Stimulated activated naive CD4-positive, alpha-beta T cell treated with Interleukin-2 at 50 U/mL for 16 hours (primary cell): ENCODE measurements around the gene SPIN2A.
"Not testable (repeated sequence)": the region's sequence is repeated elsewhere in the genome, so short reads cannot be mapped to it uniquely, and the experiment has no call there.

ENCODE experiments used
- DNase-seq: peaks from one replicate; lab custom pipeline; 2025; lab: John Stamatoyannopoulos, UW

The SPIN2A gene

DNA sequence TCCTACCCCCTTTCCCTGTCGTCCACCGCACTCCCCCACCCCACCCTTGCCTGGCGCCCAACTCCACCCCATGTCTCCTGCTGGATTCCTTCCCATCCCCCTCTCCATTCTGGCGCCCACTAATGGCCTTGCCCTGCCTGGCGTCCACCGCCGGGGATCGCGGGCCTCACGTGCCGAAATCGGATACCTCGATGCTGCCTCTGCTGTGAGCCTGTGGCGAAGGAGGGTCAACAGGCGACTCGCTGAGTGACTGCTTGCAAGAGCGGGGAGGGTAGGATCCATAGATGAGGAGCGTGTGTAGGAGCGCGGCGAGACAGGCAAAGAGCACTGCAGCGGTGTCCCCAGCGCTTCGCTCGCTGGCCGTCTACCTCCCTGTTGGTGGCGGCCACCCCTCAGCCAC, at the start of gene SPIN2A:
TSS of gene SPIN2A (minus strand) at position 325 of the 400 bp plus-strand sequence. CDS start 800 bp downstream, outside the sequence.
- DNase-seq: not testable (repeated sequence)

DNA sequence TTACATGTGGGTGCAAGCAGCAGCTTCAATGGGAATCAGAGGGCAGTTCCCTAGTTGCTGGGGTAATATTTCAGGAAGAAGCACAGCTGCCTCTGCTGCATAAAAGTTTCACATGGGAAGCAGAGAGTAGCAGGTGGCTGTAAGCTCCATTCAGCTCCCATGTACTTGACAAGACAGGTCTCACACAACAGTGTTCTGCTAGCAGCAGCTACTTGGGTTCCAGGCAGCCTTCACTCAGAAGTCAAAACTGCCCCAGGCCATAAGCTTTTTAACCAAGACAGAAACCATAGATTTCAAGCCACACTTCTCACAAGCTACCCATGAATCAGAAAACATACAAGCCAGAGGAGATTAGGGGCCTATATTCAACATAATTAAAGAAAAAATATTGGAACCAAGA, 41.4 kb upstream of the SPIN2A start:
- no peak for DNase-seq

DNA sequence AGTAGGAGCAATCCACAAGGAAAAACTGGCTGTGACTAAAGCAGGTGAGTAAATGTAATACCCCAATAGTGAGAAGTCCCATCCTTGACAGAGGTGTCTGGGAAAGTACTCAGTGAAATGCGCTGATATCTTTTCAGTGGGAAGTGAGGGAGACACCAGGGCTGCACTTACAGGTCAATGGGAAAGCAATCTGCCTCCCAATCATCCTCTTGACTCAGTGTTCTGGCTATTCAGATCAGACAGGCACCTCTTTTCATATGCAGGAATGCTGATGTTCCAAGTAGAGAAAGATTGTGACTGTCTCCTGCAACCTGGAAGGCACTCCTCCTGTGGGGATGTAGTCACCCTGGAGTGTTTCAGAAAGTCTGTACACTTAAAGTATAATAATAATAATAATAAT, 39.9 kb upstream of the SPIN2A start:
- no peak for DNase-seq

DNA sequence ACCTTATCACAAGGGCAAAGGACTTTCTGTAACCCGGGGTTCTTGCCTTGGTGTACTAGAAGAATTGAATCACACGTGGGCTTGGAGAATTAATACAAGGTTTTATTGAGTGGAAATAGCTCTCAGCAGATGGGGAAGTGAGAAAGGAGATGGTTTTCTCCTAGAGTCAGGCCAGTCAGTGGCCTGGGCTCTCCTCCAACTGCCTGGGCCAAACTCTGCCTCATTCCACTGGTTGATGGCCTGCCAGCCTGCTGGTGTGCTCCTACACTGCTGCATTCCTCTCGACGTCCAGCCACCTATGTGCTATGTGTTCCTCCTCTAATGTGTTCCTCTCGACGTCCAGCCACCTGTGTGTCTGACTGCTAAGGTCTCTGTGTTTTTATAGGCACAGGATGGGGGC, 35.3 kb upstream of the SPIN2A start:
- DNase-seq: no peak

DNA sequence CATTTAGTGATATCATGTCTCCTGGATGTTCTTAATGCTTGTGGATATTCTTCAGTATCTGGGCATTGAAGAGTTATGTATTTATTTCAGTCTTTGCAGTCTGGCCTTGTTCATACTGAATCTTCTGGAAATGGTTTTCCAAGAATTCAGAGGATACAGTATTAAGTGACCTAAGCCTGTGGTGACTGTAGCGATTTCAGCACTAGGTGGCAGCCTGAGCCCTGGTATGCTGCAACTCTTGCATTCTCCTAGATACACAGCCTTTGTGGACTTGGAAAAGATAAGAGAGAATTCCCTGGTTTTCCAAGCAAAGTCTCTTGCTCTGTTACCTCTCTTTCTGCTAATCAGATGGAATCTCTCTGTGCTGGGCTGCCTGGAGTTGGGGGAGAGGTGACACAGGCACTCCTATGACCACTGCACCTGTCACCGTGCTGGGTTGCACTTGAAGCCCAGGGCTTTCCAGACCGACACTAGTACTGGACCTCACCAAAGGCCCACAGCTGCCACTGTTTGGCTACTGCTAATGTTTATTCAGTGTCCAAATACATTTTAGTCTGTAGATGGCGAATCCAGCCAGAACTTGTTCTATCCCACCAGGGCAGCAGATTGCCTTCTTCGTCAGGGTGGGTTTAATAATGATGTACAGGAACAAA, 19.3 kb upstream of the SPIN2A start:
- DNase-seq: no peak

DNA sequence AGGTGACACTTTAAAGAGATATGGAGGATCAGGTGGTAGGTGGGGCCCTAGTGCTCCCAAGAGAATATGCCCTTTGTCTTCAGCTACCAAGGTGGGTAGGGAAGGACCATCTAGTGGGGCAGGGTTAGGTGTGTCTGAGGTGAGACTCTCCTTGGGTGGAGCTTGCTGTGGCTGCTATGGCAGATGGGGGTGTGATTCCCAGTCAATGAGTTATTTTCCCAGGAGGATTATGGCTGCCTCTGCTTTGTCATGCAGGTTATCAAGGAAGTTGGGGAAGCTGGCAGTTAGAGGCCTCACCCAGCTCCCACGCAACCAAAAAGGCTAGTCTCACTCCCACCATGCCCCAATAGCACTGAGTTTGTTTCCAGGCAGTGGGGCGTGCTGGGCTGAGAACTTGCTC, 18.0 kb upstream of the SPIN2A start:
- DNase-seq: no peak

DNA sequence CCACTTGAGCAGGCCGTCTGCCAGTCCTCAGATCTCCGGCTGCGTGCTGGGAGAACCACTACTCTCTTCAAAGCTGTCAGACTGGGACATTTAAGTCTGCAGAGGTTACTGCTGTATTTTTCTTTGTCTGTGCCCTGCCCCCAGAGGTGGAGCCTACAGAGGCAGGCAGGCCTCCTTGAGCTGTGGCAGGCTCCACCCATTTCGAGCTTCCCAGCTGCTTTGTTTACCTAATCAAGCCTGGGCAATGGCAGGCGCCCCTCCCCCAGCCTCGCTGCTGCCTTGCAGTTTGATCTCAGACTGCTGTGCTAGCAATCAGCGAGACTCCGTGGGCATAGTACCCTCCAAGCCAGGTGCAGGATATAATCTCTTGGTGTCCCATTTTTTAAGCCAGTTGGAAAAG, 15.0 kb upstream of the SPIN2A start:
- not testable (repeated sequence) for DNase-seq

DNA sequence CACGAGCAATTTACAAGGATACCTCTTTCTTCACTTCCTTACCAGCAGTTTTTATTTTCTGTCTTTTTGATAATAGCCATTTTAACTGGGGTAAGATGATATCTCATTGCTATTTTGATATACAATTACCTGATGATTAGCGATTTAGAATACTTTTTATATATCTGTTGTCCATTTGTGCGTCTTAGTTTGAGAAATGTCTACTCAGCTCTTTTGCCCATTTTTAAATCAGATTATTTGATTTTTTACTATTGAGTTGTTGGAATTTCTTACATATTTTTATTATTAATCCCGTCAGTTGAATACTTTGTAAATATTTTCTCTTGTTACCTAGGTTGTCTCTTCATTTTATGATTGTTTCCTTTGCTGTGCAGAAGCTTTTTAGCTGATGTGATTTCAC, 1.5 kb upstream of the SPIN2A start:
- DNase-seq: no peak

DNA sequence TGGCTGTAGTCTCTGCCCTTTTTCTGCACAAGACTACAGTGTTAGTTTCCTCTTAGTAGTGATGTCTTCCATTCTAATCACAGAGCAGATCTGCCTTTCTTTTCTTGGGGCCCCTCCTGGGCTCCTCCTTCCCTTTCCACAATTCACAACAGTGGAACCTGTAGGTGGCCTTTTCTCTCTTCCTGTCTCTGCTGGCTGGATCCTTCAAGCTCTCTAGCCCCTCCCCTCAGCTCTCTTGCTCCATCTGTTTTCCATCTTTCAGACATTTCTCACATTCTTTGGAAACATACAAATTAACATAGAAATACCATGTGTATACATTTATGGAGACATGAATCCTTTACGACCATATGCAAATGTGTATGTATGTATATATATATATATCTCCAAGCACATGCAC, 304 bp upstream of the SPIN2A start:
- no peak for DNase-seq

DNA sequence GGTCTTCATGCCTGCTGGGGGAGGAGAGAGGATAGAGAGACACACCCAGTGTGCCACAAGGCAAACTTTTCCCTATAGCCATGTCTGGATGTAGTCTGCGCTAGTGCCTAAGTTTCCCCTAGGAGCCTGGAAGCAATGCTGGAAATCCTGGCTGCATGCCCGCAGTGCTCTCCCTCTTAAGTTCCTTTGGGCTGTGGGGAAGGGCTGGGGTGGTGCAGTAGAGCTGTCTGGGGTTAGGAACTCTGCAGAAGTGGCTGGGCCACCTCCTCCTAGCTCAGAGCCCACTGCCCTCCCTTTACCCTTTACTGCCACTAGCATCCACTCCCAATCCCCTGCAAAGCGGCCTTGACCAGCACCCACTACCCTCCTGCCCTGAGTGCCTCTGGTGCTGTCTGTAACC, 608 bp downstream of the SPIN2A start:
- DNase-seq: not testable (repeated sequence)

DNA sequence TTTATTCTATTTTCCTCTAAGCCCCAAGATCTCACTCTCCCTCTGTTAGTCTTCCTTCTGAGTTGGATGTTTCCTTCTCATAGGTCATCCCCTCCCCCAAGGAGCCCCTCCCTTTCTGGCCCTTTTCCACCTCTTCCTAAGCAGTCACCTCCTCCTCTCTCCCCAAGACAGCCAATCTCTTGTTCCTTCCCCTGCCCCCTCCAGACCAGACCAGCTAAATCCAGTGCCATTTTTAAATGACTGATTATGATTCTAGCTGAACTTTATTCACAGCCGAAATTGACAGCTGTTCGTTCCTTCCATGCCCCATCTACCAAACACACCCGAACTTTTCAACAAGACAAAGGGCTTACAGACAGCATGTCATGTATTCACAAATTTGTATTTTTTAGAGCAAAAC, 1.9 kb downstream of the SPIN2A start:
- DNase-seq: no peak

DNA sequence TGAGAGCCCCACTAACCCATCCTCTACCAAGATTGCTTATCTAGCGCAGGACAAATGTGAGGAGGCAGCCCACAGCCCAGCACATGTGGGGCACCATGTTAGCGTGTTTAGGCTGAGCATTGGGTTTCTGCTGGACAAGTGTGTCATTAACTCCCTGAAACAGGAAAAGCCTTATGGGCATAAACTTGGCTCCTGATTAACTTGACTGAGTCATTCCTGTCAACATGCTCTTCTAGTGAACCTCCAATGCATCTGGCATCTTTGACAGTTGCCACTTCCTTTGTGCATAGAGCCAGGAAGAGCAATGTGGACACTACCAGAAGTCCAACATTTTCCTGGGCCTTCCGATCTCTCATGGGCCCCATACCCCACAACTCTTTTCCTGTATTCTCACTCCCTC, 2.5 kb downstream of the SPIN2A start:
- DNase-seq: no peak

DNA sequence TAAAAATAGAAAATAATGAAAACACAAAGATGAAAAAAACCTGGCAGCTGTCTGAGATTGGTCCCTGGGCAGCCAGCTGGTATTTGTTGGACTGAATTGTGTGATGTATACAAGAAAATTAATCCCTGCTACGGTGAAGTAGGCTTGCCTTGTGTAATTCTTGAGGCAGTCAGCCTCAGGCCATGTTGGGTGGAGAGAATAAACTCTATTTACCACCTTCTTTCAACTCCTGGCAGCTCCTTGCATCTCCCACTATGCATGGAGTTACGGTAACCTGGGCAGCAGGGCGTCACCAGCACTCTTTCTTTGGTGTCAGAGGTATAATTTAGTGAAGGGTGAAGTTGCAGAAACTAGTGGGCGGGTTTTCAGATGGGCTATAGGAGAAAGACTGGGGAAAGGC, 3.5 kb downstream of the SPIN2A start:
- no peak for DNase-seq

DNA sequence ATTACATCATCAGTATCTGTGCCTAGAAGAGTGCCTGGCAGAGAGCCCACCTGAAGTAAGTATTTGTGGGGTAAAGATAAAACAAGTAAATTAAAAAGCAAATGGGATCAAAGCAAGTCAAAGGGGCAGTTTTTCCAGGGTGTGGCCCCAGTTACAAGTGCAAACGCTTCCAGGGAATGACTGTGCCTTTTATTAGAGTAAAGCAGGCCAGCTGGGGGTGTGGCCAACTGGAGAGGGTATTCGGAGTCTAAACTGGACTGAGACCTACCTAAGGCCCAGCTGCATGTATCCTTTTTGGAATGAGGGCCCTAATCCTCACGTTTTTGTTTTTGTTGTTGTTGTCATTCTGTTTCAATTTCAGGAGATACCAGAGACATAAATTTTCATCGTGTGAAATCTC, 3.9 kb downstream of the SPIN2A start:
- not testable (repeated sequence) for DNase-seq

DNA sequence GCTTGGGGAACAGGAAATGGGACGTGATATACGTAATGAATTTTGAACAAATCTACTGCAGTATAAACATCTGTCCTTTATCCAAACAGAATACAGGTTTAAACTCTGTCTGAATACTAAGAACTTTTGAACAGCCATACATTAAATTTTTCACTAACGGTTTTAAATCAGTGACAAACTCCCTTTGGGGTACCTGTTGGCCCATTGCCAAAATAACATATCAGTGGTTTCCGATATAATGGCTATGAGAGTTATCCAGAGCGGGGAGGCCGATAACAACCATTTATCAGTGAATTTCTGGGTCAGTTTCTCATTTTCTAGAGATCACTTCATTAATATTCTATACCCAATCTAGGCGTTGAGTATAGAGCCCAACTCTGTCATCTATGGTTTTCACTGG, 5.2 kb downstream of the SPIN2A start:
- DNase-seq: no peak

DNA sequence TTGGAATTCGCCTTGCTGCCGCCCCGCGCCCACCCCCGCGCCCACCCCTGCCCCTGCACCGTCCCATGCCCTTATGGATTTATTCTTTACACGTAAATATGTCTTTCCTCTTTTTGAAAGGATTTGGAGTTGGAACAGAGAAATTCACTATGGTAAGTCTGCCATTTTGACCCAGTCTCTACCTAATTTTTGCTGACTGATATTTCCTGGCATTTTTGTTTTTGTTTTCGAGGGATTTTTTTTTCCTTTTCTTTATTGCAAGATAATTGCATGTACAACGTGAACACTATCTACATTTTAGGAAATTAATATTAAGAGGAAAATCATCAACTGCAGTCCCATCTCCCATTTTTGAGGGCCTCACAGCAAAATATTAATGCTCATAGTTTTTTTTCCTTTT, 15.4 kb downstream of the SPIN2A start:
- DNase-seq: no peak

DNA sequence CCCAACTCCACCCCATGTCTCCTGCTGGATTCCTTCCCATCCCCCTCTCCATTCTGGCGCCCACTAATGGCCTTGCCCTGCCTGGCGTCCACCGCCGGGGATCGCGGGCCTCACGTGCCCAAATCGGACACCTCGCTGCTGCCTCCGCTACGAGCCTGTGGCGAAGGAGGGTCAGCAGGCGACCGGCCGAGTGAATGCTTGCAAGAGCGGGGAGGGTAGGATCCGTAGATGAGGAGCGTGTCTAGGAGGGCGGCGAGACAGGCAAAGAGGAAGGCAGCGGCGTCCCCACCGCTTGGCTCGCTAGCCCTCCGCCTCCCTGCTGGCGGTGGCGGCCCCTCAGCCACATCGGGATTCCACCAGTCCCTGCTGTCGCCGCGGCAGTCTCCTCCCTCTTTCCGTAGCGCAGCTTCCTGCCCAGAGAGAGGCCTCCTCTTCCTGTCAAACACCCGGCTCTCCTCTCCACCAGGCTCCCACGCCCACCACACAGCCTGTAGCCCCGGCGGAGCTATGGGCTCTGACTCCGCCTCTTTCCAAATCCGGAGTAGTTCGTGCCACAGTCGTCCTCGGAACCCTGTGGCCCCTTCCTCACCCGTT, 15.9 kb downstream of the SPIN2A start, which contains the start of gene SPIN2B:
TSS of gene SPIN2B (minus strand) at position 387 of the 594 bp plus-strand sequence.
- DNase-seq: peak; percentile 82

DNA sequence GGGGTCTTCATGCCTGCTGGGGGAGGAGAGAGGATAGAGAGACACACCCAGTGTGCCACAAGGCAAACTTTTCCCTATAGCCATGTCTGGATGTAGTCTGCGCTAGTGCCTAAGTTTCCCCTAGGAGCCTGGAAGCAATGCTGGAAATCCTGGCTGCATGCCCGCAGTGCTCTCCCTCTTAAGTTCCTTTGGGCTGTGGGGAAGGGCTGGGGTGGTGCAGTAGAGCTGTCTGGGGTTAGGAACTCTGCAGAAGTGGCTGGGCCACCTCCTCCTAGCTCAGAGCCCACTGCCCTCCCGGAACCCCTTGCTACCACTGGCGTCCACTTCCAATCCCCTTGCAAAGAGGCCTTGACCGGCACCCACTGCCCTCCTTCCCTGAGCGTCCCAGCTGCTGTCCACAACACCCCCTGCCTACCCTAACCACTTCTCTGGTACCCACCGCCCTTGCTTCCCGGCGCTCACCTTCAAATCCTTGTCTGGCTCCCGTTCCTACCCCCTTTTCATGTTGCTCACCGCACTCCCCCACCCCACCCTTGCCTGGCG, 16.5 kb downstream of the SPIN2A start:
- DNase-seq: not testable (repeated sequence)

DNA sequence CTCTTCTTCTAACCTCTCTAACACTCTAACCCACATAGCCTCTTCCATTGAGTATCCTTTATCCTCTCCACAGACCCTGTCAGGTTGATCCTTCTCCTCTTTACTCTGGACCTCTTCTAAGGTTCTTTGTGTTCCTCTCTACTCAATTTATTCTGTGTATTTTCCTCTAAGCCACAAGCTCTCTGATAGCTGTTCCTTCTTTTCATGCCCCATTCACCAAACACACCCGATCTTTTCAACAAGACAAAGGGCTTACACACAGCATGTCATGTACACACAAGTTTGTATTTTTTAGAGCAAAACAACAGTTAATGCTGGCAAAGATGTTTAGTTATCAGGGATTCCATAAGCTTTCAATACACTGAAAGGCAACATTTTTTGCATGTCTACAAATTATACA, 17.8 kb downstream of the SPIN2A start:
- DNase-seq: no peak

DNA sequence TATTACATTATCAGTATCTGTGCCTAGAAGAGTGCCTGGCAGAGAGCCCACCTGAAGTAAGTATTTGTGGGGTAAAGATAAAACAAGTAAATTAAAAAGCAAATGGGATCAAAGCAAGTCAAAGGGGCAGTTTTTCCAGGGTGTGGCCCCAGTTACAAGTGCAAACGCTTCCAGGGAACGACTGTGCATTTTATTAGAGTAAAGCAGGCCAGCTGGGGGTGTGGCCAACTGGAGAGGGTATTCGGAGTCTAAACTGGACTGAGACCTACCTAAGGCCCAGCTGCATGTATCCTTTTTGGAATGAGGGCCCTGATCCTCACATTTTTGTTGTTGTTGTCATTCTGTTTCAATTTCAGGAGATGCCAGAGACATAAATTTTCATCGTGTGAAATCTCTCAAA, 19.6 kb downstream of the SPIN2A start:
- not testable (repeated sequence) for DNase-seq

DNA sequence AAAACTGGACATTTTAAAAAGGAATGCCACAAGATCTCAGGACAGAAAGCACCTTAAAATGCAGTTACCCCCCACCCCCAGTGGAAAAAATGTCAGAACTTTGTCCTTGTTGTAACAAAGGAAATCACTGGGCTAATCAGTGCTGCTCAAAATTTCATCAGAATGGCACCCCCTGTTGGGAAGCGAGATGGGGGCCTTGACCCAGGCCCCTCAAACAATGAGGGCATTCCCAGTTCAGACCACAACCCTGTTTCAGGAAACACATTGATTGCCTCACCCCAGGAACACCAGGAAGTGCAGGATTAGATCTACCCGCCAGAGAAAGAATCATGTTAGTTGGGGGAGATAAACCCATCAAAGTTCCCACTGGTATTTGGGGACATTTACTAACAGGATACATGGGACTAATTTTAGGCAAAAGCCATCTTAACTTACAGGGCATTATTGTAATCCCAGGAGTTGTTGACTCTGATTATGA, 32.2 kb downstream of the SPIN2A start:
- DNase-seq: no peak

DNA sequence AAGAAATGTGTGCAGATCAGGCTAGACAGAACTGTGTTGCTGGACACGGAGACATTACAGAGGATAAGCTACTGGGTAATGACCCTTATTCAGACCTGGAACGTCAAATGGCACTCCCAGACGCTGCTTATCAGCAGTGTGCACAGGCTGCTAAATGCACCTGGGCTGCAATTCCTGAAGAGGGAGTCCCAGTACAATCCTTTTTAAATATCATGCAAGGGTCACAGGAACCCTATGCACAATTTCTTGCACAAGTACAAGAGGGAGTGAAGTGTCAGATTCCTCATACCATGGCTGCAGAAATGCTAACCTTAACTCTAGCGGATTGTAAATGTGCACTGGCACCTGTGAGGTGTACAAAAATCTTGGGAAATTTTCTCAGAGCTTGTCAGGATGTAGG, 32.8 kb downstream of the SPIN2A start:
- no peak for DNase-seq

DNA sequence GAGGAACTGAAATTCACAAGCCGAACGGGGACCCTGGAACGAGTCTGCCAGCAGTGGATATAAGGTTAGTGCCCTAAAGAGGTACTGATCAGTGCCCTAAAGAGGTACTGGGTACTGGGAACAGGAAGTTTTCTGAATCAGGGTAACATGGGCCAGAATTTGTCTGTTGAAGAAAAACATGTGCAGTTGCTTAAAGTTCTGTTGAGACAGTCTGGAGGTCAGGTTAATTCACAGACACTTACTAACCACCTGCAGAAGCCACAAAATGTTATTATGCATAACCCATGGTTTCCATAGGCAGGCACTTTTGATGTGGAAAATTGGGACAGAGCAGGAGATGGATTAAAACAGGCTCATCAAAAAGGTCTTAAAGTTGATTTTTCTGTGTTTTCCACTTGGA, 33.7 kb downstream of the SPIN2A start:
- DNase-seq: no peak

DNA sequence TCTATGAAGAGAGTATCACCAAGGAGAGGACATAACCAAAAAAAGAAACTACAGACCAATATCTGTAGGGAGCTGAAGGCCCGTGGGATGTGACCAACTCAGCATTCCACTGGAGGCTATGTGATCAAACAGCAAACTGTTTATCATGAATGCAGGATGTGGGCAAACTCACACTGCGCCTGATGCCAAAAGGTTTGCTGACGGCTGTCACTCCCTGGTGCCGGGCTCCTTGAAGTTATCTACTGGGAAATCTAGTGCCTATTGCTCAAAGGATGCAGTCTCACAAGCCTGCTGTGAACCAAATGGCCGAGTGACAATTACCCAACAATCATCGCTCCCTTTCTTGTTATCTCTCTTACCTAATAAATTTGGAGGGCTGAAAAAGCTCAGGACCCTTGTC, 34.3 kb downstream of the SPIN2A start:
- not testable (repeated sequence) for DNase-seq
